Ramos (cell line): ENCODE results near the gene SSNA1.

Experiments used
- in situ Hi-C: fragments of 300-500 bp; cut with MboI; formaldehyde crosslinking; loops from one replicate; pipeline ENCODE4 v1.14.3; 2022; ENCODE audit warnings: low sequenced_read_pairs; ENCODE audit not compliant: unreplicated experiment

Gene SSNA1

GRCh38 chr9:137166380-137167229 lies 21.9 kb upstream of the SSNA1 start:
- in situ Hi-C loops = no loop called here

- in situ Hi-C loops = no loop called here
Observed at GRCh38 chr9:137167277-137167746, 21.2 kb upstream of the SSNA1 start.

GRCh38 chr9:137167747-137168572 lies 20.5 kb upstream of the SSNA1 start:
- in situ Hi-C loops = no loop called here

GRCh38 chr9:137168573-137168903 lies 19.9 kb upstream of the SSNA1 start:
- in situ Hi-C loops = no loop called here

GRCh38 chr9:137168904-137169856 lies 19.3 kb upstream of the SSNA1 start:
- in situ Hi-C loops = no loop called here

GRCh38 chr9:137169896-137170358 lies 18.5 kb upstream of the SSNA1 start, which contains the start of gene LRRC26:
Gene LRRC26 (minus strand): TSS chr9:137170051. CDS start chr9:137169943, 108 bp downstream.
- in situ Hi-C loops = no loop called here

- in situ Hi-C loops = no loop called here
Observed at GRCh38 chr9:137170486-137171148, 17.9 kb upstream of the SSNA1 start.

GRCh38 chr9:137171149-137171900 lies 17.2 kb upstream of the SSNA1 start:
- in situ Hi-C loops = no loop called here

- in situ Hi-C loops = no loop called here
Observed at GRCh38 chr9:137172901-137173795, 15.3 kb upstream of the SSNA1 start.

- in situ Hi-C loops = no loop called here
Observed at GRCh38 chr9:137173796-137174664, 14.4 kb upstream of the SSNA1 start.

- in situ Hi-C loops = no loop called here
Observed at GRCh38 chr9:137174722-137175293, 13.7 kb upstream of the SSNA1 start.

- in situ Hi-C loops = no loop called here
Observed at GRCh38 chr9:137175345-137175961, 13.0 kb upstream of the SSNA1 start.

GRCh38 chr9:137176302-137177182 lies 11.9 kb upstream of the SSNA1 start:
- in situ Hi-C loops = no loop called here

GRCh38 chr9:137178201-137178938 lies 10.1 kb upstream of the SSNA1 start:
- in situ Hi-C loops = no loop called here
